ENCODE results near the gene CYTIP. TPM values are rescaled to one million over a fixed set of nuclear protein-coding genes. Genes with fewer than 3 reads are reported as not detected.

The CYTIP gene
- 5.5 TPM for total RNA-seq

- Histone ChIP-seq H3K9me3 (no peaks in the 10 kb centered on the region), H3K27ac (peak within 1 kb of the TSS in 1 of 2 donors; percentile 4), H3K27me3 (no peaks in the 10 kb centered on the region), H3K4me1 (no peaks in the 10 kb centered on the region), H3K36me3 (no peaks in the 10 kb centered on the region), H3K4me3 (peak within 1 kb of the TSS in 1 of 2 donors; percentile 28)
- peak in 1 of 2 donors; percentile 64 for DNase-seq (ENCODE audit: low spot score in 2 of 2)
- intact Hi-C loops (cut with DNase I) = no loop called here
- no peak for TF ChIP-seq CTCF (IDR thresholded peaks at IDR 0.05)
These were observed at the start of gene CYTIP for GRCh38 chr2:157443795-157444640. CYTIP (minus strand) TSS chr2:157444089; CDS start chr2:157444020, 69 bp downstream.

GRCh38 chr2:157492189-157492773 is 48.4 kb upstream of the CYTIP start:
- H3K27ac ChIP-seq = no peak overlapping the region
- DNase-seq (ENCODE audit: low spot score in 2 of 2) = peak in 1 of 2 donors; percentile 71
- no peak overlapping the region for H3K4me3 ChIP-seq
- no peaks in the 10 kb centered on the region for H3K4me1 ChIP-seq
- peak; percentile 20 to 59 (median 58) for TF ChIP-seq CTCF (IDR thresholded peaks at IDR 0.05)
- H3K36me3 ChIP-seq = no peaks in the 10 kb centered on the region
- H3K27me3 ChIP-seq = no peaks in the 10 kb centered on the region
- no peaks in the 10 kb centered on the region for H3K9me3 ChIP-seq
- intact Hi-C loops (cut with DNase I) = no loop called here

- H3K9me3 ChIP-seq = no peaks in the 10 kb centered on the region
- no peak overlapping the region for H3K4me3 ChIP-seq
- H3K27me3 ChIP-seq = no peaks in the 10 kb centered on the region
- no peak for TF ChIP-seq CTCF (IDR thresholded peaks at IDR 0.05)
- H3K4me1 ChIP-seq = no peaks in the 10 kb centered on the region
- intact Hi-C loops (cut with DNase I) = loop anchor here (2.0 kb wide), 1 partner anchor 519 kb away; no protein-coding TSS in a partner anchor
- H3K27ac ChIP-seq = no peak overlapping the region
- H3K36me3 ChIP-seq = no peaks in the 10 kb centered on the region
- DNase-seq (ENCODE audit: low spot score in 2 of 2) = no peak
These were observed 46.1 kb upstream of the CYTIP start for GRCh38 chr2:157489983-157490382.

GRCh38 chr2:157488877-157489276 is 45.0 kb upstream of the CYTIP start:
- TF ChIP-seq CTCF (IDR thresholded peaks at IDR 0.05) = no peak
- no peak for DNase-seq (ENCODE audit: low spot score in 2 of 2)
- H3K9me3 ChIP-seq = no peaks in the 10 kb centered on the region
- no peaks in the 10 kb centered on the region for H3K27me3 ChIP-seq
- H3K4me3 ChIP-seq = no peak overlapping the region
- no peaks in the 10 kb centered on the region for H3K36me3 ChIP-seq
- no peaks in the 10 kb centered on the region for H3K4me1 ChIP-seq
- intact Hi-C loops (cut with DNase I) = no loop called here
- H3K27ac ChIP-seq = no peak overlapping the region

- Histone ChIP-seq H3K27me3 (no peaks in the 10 kb centered on the region), H3K4me1 (no peaks in the 10 kb centered on the region), H3K36me3 (no peaks in the 10 kb centered on the region), H3K27ac (no peak overlapping the region), H3K9me3 (no peaks in the 10 kb centered on the region), H3K4me3 (no peak overlapping the region)
- intact Hi-C loops (cut with DNase I) = no loop called here
- no peak for TF ChIP-seq CTCF (IDR thresholded peaks at IDR 0.05)
- DNase-seq (ENCODE audit: low spot score in 2 of 2) = no peak
These were observed 43.9 kb upstream of the CYTIP start for GRCh38 chr2:157487747-157488146.
